Activated B cell treated with CpG ODN at 0.5 μM for 24 hours (primary cell): Measurements from ENCODE around the gene CYSLTR2. TPM values are rescaled to one million over a fixed set of nuclear protein-coding genes. Genes with fewer than 3 reads are reported as not detected.

Experiments
- ATAC-seq: fragments of 200-7000 bp; cut with Tn5 transposase; one replicate; pipeline ENCODE4 v1.10.0; 2021; ENCODE audit warnings: low read depth, mild to moderate bottlenecking, moderate library complexity
- CTCF ChIA-PET: fragments of 350-600 bp; sonication (Branson Sonifier 250); formaldehyde crosslinking; loops from one replicate; lab custom pipeline; 2021; ENCODE audit warnings: antibody characterized with exemption; lab: Charles Lee
- POLR2A ChIA-PET: fragments of 350-600 bp; sonication (Branson Sonifier 250); formaldehyde crosslinking; loops from one replicate; lab custom pipeline; 2021; ENCODE audit warnings: antibody characterized with exemption; lab: Charles Lee
- DNase-seq: peaks from one replicate; pipeline ENCODE4 v3.0.0; 2022
- H3K27ac Mint-ChIP-seq: one replicate; pipeline ENCODE4 v1.8.0; 2020; ENCODE audit warnings: mixed read lengths
- H3K27me3 Mint-ChIP-seq: one replicate; pipeline ENCODE4 v1.8.0; 2021; ENCODE audit warnings: mixed read lengths
- H3K36me3 Mint-ChIP-seq: one replicate; pipeline ENCODE4 v1.8.0; 2021; ENCODE audit warnings: low read depth, mixed read lengths
- H3K4me1 Mint-ChIP-seq: one replicate; pipeline ENCODE4 v1.8.0; 2021; ENCODE audit warnings: mixed read lengths
- H3K4me3 Mint-ChIP-seq: one replicate; pipeline ENCODE4 v1.8.0; 2020; ENCODE audit warnings: mild to moderate bottlenecking, mixed read lengths
- H3K9me3 Mint-ChIP-seq: one replicate; pipeline ENCODE4 v1.8.0; 2020; ENCODE audit warnings: mixed read lengths
- intact Hi-C: fragments of 100-400 bp; cut with micrococcal nuclease; formaldehyde crosslinking; loops from one replicate; pipeline ENCODE4 v1.15.1; 2024
- total RNA-seq: library from RNA; stranded (reverse); gene quantifications from 2 replicates; pipeline ENCODE4 v1.2.3, GENCODE V29; 2022
- TF ChIP-seq, protein P1 (sequence below): fragments of 200-600 bp; IDR thresholded peaks from one replicate; pipeline ENCODE4 v1.8.0; 2022; ENCODE audit warnings: antibody characterized with exemption, mild to moderate bottlenecking

Gene CYSLTR2
- total RNA-seq, 1 donor from 2014 or later, result 0.11 TPM

DNA sequence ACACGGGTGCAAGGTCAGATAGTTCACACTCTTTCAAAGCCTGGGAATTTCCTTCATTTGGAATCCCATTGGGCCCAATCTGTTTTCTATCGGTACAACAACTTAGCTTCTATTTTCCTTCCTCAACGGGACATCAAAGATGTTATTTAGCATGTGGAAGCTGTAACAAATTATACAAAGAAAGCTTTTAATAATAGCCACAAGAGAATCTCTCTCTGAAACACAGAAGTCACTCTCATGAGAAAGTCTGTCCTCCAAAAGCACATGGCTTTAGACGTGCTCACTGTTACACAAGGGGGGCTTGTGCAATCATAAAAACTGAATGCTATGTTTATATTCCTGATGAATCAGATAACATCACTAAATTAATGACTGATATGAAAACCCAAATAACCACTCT lies 28.9 kb upstream of the CYSLTR2 start:
- intact Hi-C loops, result no loop called here
- DNase-seq, result no peak
- Mint-ChIP-seq H3K36me3 (peaks cover 5% of the 10 kb centered on the region), H3K4me1 (no peaks in the 10 kb centered on the region), H3K4me3 (no peak overlapping the region), H3K9me3 (peaks cover 15% of the 10 kb centered on the region), H3K27me3 (peaks cover 2% of the 10 kb centered on the region), H3K27ac (no peak overlapping the region)
- POLR2A ChIA-PET, result no interaction called here
- ATAC-seq, result no peak
- TF ChIP-seq, protein P1, sequence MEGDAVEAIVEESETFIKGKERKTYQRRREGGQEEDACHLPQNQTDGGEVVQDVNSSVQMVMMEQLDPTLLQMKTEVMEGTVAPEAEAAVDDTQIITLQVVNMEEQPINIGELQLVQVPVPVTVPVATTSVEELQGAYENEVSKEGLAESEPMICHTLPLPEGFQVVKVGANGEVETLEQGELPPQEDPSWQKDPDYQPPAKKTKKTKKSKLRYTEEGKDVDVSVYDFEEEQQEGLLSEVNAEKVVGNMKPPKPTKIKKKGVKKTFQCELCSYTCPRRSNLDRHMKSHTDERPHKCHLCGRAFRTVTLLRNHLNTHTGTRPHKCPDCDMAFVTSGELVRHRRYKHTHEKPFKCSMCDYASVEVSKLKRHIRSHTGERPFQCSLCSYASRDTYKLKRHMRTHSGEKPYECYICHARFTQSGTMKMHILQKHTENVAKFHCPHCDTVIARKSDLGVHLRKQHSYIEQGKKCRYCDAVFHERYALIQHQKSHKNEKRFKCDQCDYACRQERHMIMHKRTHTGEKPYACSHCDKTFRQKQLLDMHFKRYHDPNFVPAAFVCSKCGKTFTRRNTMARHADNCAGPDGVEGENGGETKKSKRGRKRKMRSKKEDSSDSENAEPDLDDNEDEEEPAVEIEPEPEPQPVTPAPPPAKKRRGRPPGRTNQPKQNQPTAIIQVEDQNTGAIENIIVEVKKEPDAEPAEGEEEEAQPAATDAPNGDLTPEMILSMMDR, result no peak
- CTCF ChIA-PET, result no interaction called here

GRCh38 chr13:48625413-48626076 lies 28.2 kb upstream of the CYSLTR2 start:
- TF ChIP-seq, protein P1, result no peak
- H3K36me3 Mint-ChIP-seq, result no peaks in the 10 kb centered on the region
- H3K9me3 Mint-ChIP-seq, result peaks cover 14% of the 10 kb centered on the region
- H3K27me3 Mint-ChIP-seq, result peaks cover 2% of the 10 kb centered on the region
- ChIA-PET CTCF (no interaction called here), POLR2A (no interaction called here)
- no peak overlapping the region for H3K4me3 Mint-ChIP-seq
- intact Hi-C loops, result no loop called here
- no peak overlapping the region for H3K27ac Mint-ChIP-seq
- no peak for ATAC-seq
- no peak for DNase-seq
- no peaks in the 10 kb centered on the region for H3K4me1 Mint-ChIP-seq

- Mint-ChIP-seq H3K27me3 (peaks cover 2% of the 10 kb centered on the region), H3K27ac (no peak overlapping the region), H3K36me3 (no peaks in the 10 kb centered on the region), H3K9me3 (peaks cover 12% of the 10 kb centered on the region), H3K4me3 (no peak overlapping the region), H3K4me1 (no peaks in the 10 kb centered on the region)
- intact Hi-C loops, result no loop called here
- TF ChIP-seq, protein P1, result no peak
- ChIA-PET POLR2A (no interaction called here), CTCF (no interaction called here)
- ATAC-seq (no peak), DNase-seq (no peak)
Observed at GRCh38 chr13:48626077-48626449, 27.7 kb upstream of the CYSLTR2 start.

- CTCF ChIA-PET, result no interaction called here
Observed at GRCh38 chr13:48626726-48627451, 26.8 kb upstream of the CYSLTR2 start.

GRCh38 chr13:48629277-48629676 lies 24.5 kb upstream of the CYSLTR2 start:
- ATAC-seq (no peak), DNase-seq (no peak)
- Mint-ChIP-seq H3K4me1 (no peaks in the 10 kb centered on the region), H3K27me3 (peaks cover 6% of the 10 kb centered on the region), H3K9me3 (peaks cover 7% of the 10 kb centered on the region), H3K4me3 (no peak overlapping the region), H3K36me3 (no peaks in the 10 kb centered on the region), H3K27ac (no peak overlapping the region)
- intact Hi-C loops, result no loop called here
- POLR2A ChIA-PET, result interaction anchor here (0.7 kb wide), 1 partner anchor 17 kb away, joined by 3 read pairs; no protein-coding TSS in a partner anchor
- CTCF ChIA-PET, result no interaction called here
- TF ChIP-seq, protein P1, result no peak

More at GRCh38 chr13:48626726-48627451, 26.8 kb upstream of the CYSLTR2 start:
- POLR2A ChIA-PET, result interaction anchor here (0.7 kb wide), 1 partner anchor 35 kb away, joined by 4 read pairs; no protein-coding TSS in a partner anchor
- Mint-ChIP-seq H3K27me3 (peaks cover 2% of the 10 kb centered on the region), H3K27ac (no peak overlapping the region), H3K4me3 (no peak overlapping the region), H3K36me3 (no peaks in the 10 kb centered on the region), H3K9me3 (peaks cover 4% of the 10 kb centered on the region), H3K4me1 (no peaks in the 10 kb centered on the region)
- TF ChIP-seq, protein P1, result no peak
- no peak for DNase-seq
- ATAC-seq, result no peak
- intact Hi-C loops, result no loop called here
